Measurements from ENCODE around the gene ZBTB7C.

DNA sequence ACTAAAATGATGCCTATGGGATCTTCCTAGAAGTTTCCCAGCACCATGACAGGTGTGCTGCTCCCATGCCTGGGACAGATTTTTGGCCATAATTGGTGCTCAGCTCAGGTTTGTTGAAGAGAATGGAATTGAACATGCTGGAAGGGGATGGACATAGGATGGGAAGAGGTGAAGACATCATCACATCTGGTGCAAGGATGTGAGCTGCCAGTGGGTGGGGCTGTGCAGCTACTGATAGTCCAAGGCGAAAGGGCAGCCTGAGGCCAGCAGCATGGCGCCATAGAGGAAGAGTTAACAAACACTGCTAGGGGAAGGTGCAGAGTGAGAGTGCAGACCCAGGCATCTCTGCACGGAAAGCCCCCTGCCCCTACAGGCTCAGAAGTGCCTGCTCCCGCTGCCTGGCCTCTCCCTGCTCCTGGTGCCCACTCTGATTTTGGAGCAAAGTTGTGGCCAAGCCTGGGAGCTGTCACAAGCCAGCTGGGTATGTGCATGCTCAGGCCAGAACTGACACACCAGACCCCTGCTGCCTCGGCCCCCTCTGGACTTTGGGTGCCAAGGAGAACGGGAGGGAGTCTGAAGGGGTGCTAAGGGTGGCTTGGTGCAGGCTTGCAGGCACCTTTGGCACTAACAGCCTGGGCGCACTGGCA, 178.6 kb downstream of the ZBTB7C start:
- TF ChIP-seq ZNF274 (IDR thresholded peaks at IDR 0.05; ENCODE audit: borderline replicate concordance, low read depth, low read length) (no peak), EZH2 (IDR thresholded peaks at IDR 0.05; ENCODE audit: borderline replicate concordance, low read depth, low read length) (no peak), TGIF2 (CRISPR knock-in tag; IDR thresholded peaks at IDR 0.05) (no peak), TBL1XR1 (IDR thresholded peaks at IDR 0.05; ENCODE audit: low read length in 2 of 2) (no peak), U2AF1 (optimal IDR thresholded peaks at IDR 0.05; ENCODE audit: low read depth, low read length) (no peak)

Measured in K562 (cell line).